Neutrophil (primary cell): ENCODE results near the gene IGSF21.

Experiments used
- H3K27ac ChIP-seq: fragments of 200-600 bp; sonication (generic); 2 replicates; pipeline ENCODE4 v1.5.1; 2016; ENCODE audit warnings: mild to moderate bottlenecking, moderate library complexity
- H3K27me3 ChIP-seq: fragments of 200-600 bp; sonication (generic); 2 replicates; pipeline ENCODE4 v1.6.0; 2016; ENCODE audit warnings: mild to moderate bottlenecking
- H3K36me3 ChIP-seq: fragments of 200-600 bp; sonication (generic); 2 replicates; pipeline ENCODE4 v1.5.1; 2017
- H3K4me1 ChIP-seq, 2 experiments: fragments of 200-600 bp in 1 of 2; sonication (generic) in 1 of 2; 1 replicate in 1 of 2; 2 replicates in 1 of 2; pipeline versions ENCODE4 v1.5.1 to v1.6.1; 2013 to 2016; ENCODE audit warnings: low read depth in 1 of 2, low read length in 1 of 2, mild to moderate bottlenecking in 1 of 2, moderate library complexity in 1 of 2; ENCODE audit not compliant: control insufficient read depth in 1 of 2, insufficient read depth in 1 of 2
- H3K4me3 ChIP-seq, 2 experiments: fragments of 200-600 bp in 1 of 2; sonication (generic) in 1 of 2; 1 replicate in 1 of 2; 2 replicates in 1 of 2; pipeline ENCODE4 v1.5.1; 2013 to 2016; ENCODE audit warnings: low read depth in 1 of 2, low read length in 1 of 2, mild to moderate bottlenecking in 1 of 2, moderate library complexity in 1 of 2
- H3K9me3 ChIP-seq: fragments of 200-600 bp; sonication (generic); 2 replicates; pipeline ENCODE4 v1.5.1; 2016
- TF ChIP-seq, protein P1 (sequence below): fragments of 200-600 bp; sonication (generic); IDR thresholded peaks from 2 replicates; pipeline ENCODE4 v1.5.1; 2016; ENCODE audit warnings: antibody characterized with exemption

IGSF21 gene

DNA sequence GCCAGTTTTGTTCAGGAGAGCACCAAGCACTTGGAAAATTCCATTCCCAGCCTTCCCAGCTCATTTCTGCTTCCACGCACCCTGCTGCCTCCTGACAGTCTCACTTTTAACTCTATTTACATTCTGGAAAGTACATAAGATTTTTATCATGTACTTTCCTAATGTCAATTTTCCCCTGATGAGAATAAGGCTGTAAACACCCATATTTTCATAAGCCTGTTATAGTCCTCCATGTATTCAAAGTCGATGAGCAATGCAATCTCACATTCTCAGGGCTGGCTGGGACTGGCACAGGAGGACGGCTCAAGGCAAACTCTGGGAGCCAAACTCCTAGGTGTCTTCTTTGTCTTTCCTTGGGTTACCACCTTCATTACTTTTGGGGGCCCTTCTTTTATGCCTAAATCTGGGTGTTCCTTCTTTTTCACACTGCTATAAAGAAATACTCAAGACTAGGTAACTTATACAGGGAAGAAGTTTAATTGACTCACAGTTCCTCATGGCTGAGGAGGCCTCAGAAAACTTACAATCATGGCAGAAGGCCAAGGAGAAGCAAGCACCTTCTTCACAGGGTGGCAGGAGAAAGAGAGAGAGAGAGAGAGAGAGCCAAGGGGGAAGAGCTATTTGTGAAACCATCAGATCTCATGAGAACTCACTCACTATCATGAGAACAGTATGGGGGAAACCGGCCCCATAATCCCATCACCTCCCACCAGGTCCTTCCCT, 94.6 kb downstream of the IGSF21 start:
- H3K27me3 ChIP-seq: peaks cover 42% of the 10 kb centered on the region
- H3K27ac ChIP-seq: no peak overlapping the region
- no peaks in the 10 kb centered on the region for H3K36me3 ChIP-seq
- no peak overlapping the region for H3K4me3 ChIP-seq
- no peaks in the 10 kb centered on the region for H3K9me3 ChIP-seq
- H3K4me1 ChIP-seq: no peaks in the 10 kb centered on the region
- TF ChIP-seq, protein P1, sequence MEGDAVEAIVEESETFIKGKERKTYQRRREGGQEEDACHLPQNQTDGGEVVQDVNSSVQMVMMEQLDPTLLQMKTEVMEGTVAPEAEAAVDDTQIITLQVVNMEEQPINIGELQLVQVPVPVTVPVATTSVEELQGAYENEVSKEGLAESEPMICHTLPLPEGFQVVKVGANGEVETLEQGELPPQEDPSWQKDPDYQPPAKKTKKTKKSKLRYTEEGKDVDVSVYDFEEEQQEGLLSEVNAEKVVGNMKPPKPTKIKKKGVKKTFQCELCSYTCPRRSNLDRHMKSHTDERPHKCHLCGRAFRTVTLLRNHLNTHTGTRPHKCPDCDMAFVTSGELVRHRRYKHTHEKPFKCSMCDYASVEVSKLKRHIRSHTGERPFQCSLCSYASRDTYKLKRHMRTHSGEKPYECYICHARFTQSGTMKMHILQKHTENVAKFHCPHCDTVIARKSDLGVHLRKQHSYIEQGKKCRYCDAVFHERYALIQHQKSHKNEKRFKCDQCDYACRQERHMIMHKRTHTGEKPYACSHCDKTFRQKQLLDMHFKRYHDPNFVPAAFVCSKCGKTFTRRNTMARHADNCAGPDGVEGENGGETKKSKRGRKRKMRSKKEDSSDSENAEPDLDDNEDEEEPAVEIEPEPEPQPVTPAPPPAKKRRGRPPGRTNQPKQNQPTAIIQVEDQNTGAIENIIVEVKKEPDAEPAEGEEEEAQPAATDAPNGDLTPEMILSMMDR: no peak

GRCh38 chr1:18203645-18204044, 96.0 kb downstream of the IGSF21 start:
- Histone ChIP-seq H3K4me3 (no peak overlapping the region), H3K9me3 (no peaks in the 10 kb centered on the region)
- TF ChIP-seq, protein P1: no peak

DNA sequence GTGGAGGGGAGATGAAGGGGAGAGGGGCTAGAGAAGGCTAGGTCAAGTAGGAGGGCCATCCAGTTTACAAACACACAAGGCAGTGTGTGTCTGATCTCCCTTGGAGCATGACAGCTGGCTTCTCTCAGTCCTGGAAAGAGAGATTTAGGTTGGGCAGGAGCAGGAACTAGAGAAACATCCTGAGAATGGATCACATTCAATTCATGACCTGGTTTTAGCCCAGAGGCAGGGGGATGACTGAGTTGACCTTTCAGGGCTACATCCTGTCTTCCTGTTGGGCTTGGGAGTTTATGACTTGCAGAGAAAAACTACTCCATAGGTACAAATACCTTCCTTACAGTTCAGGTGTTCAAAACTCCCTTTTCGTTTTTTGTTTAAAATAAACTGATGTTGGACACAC, 97.0 kb downstream of the IGSF21 start:
- TF ChIP-seq, protein P1: no peak
- Histone ChIP-seq H3K27ac (no peak overlapping the region), H3K36me3 (no peaks in the 10 kb centered on the region), H3K4me1 (no peaks in the 10 kb centered on the region), H3K27me3 (peaks cover 18% of the 10 kb centered on the region), H3K4me3 (no peak overlapping the region), H3K9me3 (no peaks in the 10 kb centered on the region)

More at GRCh38 chr1:18203645-18204044, 96.0 kb downstream of the IGSF21 start:
- Histone ChIP-seq H3K27me3 (peaks cover 27% of the 10 kb centered on the region), H3K36me3 (no peaks in the 10 kb centered on the region), H3K27ac (no peak overlapping the region), H3K4me1 (no peaks in the 10 kb centered on the region)

GRCh38 chr1:18205319-18205718, 97.7 kb downstream of the IGSF21 start:
- TF ChIP-seq, protein P1: no peak

DNA sequence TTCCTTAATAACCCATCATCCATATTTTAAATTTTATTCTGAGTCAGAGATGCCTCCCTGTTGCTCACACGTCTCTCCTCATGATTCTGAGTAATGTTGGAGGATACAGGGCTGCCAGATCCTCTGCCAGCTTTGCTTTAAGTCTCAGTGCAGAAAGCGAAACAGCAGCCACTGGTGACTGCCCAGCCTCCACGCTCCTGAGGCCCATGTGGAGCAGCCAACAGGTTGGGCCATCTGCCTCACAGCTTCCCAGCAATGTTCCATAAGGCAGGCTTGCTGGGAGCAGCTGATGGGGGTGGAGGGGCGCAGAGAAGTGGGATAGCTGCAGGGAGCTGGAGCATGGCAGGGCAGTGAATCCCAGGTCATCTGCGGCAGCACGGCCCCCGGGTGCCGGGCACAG, 104.2 kb downstream of the IGSF21 start:
- Histone ChIP-seq H3K9me3 (no peaks in the 10 kb centered on the region), H3K4me1 (no peaks in the 10 kb centered on the region), H3K36me3 (no peaks in the 10 kb centered on the region), H3K27ac (no peak overlapping the region), H3K4me3 (no peak overlapping the region), H3K27me3 (peaks cover 3% of the 10 kb centered on the region)
- TF ChIP-seq, protein P1: no peak

More at GRCh38 chr1:18205319-18205718, 97.7 kb downstream of the IGSF21 start:
- no peak overlapping the region for H3K27ac ChIP-seq
- H3K27me3 ChIP-seq: peaks cover 10% of the 10 kb centered on the region
- H3K9me3 ChIP-seq: no peaks in the 10 kb centered on the region
- H3K4me1 ChIP-seq: no peaks in the 10 kb centered on the region
- no peaks in the 10 kb centered on the region for H3K36me3 ChIP-seq
- no peak overlapping the region for H3K4me3 ChIP-seq
